Esophagus (tissue), 2 donors: ENCODE measurements around the gene PELI2. TPM values are rescaled to one million over a fixed set of nuclear protein-coding genes. Genes with fewer than 3 reads are reported as not detected.

Experiments
- H3K27ac ChIP-seq, 2 donors: one replicate each; pipeline ENCODE4 v1.5.1; 2013; ENCODE audit warnings: low read depth in 2 of 2, mild to moderate bottlenecking in 2 of 2, inconsistent platforms in 1 of 2, low read length in 1 of 2, moderate library complexity in 1 of 2
- H3K27me3 ChIP-seq, 2 donors: one replicate each; pipeline ENCODE4 v1.6.1; 2013; ENCODE audit warnings: low read length in 2 of 2, control low read depth in 1 of 2, mild to moderate bottlenecking in 1 of 2; ENCODE audit not compliant: insufficient read depth in 2 of 2, control insufficient read depth in 1 of 2
- H3K36me3 ChIP-seq, 2 donors: one replicate each; pipeline ENCODE4 v1.6.1; 2013; ENCODE audit warnings: low read length in 1 of 2; ENCODE audit not compliant: control insufficient read depth in 2 of 2, insufficient read depth in 2 of 2
- H3K4me1 ChIP-seq, 2 donors: one replicate each; pipeline ENCODE4 v1.6.1; 2013; ENCODE audit warnings: low read length in 1 of 2; ENCODE audit not compliant: control insufficient read depth in 2 of 2, insufficient read depth in 2 of 2
- H3K4me3 ChIP-seq, 2 donors: one replicate each; pipeline ENCODE4 v1.5.1; 2013; ENCODE audit warnings: low read length in 2 of 2, mild to moderate bottlenecking in 2 of 2, low read depth in 1 of 2, moderate library complexity in 1 of 2
- H3K9me3 ChIP-seq, 2 donors: one replicate each; pipeline ENCODE4 v1.6.1; 2013; ENCODE audit warnings: mild to moderate bottlenecking in 2 of 2, low read depth in 1 of 2, low read length in 1 of 2, moderate library complexity in 1 of 2; ENCODE audit not compliant: control insufficient read depth in 2 of 2, insufficient read depth in 1 of 2
- WGBS, 2 donors: extraction: QIAGEN DNeasy Blood & Tissue Kit; methylation state at CpG; one replicate each; pipeline ENCODE4 v1.1.7; 2013; 5-methylcytosine and 5-hydroxymethylcytosine counted together
- polyA plus RNA-seq, 2 donors: library from polyadenylated mRNA; stranded (reverse); fragments of 200-250 nt; gene quantifications; one replicate each; pipeline ENCODE4 v1.2.3, GENCODE V29; 2013
- donor health status: healthy with polysubstance abuse.
- donor health status: Bipolar disorder and iron deficiency.

The PELI2 gene
- polyA plus RNA-seq, 2 donors: 0.86 to 1.4 TPM

DNA sequence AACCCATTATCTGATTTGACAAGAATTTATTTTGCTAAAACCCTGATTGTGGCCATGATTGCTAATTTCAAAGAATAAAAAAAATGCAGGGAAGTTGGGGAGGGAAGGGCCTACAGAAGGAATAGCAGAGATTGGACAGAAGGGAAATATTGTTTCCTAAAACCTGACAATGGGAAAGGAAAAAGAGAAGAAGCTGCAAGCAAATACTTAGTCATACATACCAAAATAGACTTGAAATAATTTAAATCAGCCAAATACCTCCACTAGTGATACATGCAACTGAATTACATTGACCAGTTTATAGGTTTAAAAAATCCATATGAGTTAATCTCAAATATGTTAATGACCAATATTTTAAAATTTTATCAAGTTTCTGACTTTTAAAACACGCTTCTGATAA, 75.1 kb downstream of the PELI2 start:
- Histone ChIP-seq H3K36me3 (no peaks in the 10 kb centered on the region), H3K27ac (no peak overlapping the region), H3K27me3 (no peaks in the 10 kb centered on the region), H3K9me3 (no peaks in the 10 kb centered on the region), H3K4me1 (peaks cover 0 to 2% of the 10 kb centered on the region in 2 donors), H3K4me3 (no peak overlapping the region)
- 77 to 92% methylated on average over 1 of the region's 1 CpG for WGBS, 2 donors

DNA sequence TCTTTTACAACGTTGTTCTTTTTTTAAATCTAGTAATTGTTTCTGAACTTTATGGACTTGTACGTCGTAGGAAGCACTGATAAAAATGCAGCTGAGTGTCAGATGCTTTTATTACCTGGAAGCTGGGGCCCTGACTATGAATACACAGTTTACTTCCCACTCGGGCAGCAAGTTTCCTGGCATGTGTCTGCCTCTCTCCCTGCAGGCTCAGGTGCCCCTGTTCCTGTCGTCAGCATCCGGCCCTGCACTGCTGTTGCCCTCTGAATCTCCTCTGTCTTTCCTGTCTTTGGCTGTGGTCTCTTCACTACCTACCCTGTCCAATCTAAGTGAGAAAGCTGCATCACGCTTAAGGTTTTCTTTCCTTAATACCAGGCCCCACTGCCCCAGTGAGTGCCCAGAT, 75.8 kb downstream of the PELI2 start:
- Histone ChIP-seq H3K9me3 (no peaks in the 10 kb centered on the region), H3K27me3 (no peaks in the 10 kb centered on the region), H3K4me3 (no peak overlapping the region), H3K27ac (no peak overlapping the region), H3K36me3 (no peaks in the 10 kb centered on the region), H3K4me1 (peaks cover 0 to 3% of the 10 kb centered on the region in 2 donors)
- 73 to 80% methylated on average over 7 of the region's 7 CpGs for WGBS, 2 donors

- H3K27ac ChIP-seq: no peak overlapping the region
- H3K36me3 ChIP-seq: no peaks in the 10 kb centered on the region
- H3K4me3 ChIP-seq: no peak overlapping the region
- H3K9me3 ChIP-seq: no peaks in the 10 kb centered on the region
- WGBS, 2 donors: 75 to 78% methylated on average over 5 of the region's 5 CpGs
- peaks cover 0 to 3% of the 10 kb centered on the region in 2 donors for H3K4me1 ChIP-seq
- H3K27me3 ChIP-seq: no peaks in the 10 kb centered on the region
These were observed 77.0 kb downstream of the PELI2 start for GRCh38 chr14:56195223-56195622.

GRCh38 chr14:56195704-56196103, 77.5 kb downstream of the PELI2 start:
- H3K9me3 ChIP-seq: no peaks in the 10 kb centered on the region
- 55 to 62% methylated on average over 6 of the region's 6 CpGs for WGBS, 2 donors
- no peak overlapping the region for H3K27ac ChIP-seq
- H3K27me3 ChIP-seq: no peaks in the 10 kb centered on the region
- H3K4me3 ChIP-seq: no peak overlapping the region
- no peaks in the 10 kb centered on the region for H3K36me3 ChIP-seq
- peaks cover 0 to 3% of the 10 kb centered on the region in 2 donors for H3K4me1 ChIP-seq

DNA sequence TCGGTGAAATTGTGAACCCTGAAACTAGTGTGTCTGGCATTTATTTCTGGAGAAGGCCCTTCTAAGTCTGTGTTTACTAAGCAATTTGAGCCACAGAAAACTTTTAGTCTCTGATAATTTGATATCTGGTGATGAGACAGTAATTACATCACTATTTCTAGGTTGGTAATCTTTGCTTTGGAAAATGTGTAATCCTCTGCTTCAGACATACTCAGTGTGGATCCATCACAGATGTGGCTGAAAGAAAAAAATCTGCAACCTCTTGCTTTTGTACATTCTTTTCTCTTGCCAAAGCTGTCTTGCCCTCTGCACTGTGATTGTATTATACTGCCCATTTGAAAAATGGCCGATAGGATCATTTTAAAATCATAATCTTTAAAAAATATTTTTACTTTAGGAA, 78.1 kb downstream of the PELI2 start:
- no peaks in the 10 kb centered on the region for H3K27me3 ChIP-seq
- H3K36me3 ChIP-seq: no peaks in the 10 kb centered on the region
- no peak overlapping the region for H3K4me3 ChIP-seq
- H3K9me3 ChIP-seq: no peaks in the 10 kb centered on the region
- 67 to 73% methylated on average over 2 of the region's 2 CpGs for WGBS, 2 donors
- no peak overlapping the region for H3K27ac ChIP-seq
- H3K4me1 ChIP-seq: peaks cover 0 to 3% of the 10 kb centered on the region in 2 donors

- Histone ChIP-seq H3K36me3 (no peaks in the 10 kb centered on the region), H3K4me1 (peaks cover 0 to 3% of the 10 kb centered on the region in 2 donors), H3K4me3 (no peak overlapping the region), H3K27ac (no peak overlapping the region), H3K9me3 (no peaks in the 10 kb centered on the region), H3K27me3 (no peaks in the 10 kb centered on the region)
- WGBS, 2 donors: 95 to 96% methylated on average over 1 of the region's 1 CpG
These were observed 78.9 kb downstream of the PELI2 start for GRCh38 chr14:56197150-56197549.

- H3K36me3 ChIP-seq: no peaks in the 10 kb centered on the region
- H3K27me3 ChIP-seq: no peaks in the 10 kb centered on the region
- peaks cover 0 to 3% of the 10 kb centered on the region in 2 donors for H3K4me1 ChIP-seq
- WGBS, 2 donors: 92 to 97% methylated on average over 2 of the region's 2 CpGs
- peak overlapping the region in 1 of 2 donors; percentile 14 for H3K27ac ChIP-seq
- H3K9me3 ChIP-seq: no peaks in the 10 kb centered on the region
- H3K4me3 ChIP-seq: no peak overlapping the region
These were observed 80.2 kb downstream of the PELI2 start for GRCh38 chr14:56198438-56198837.

GRCh38 chr14:56199095-56199981, 81.1 kb downstream of the PELI2 start:
- WGBS, 2 donors: 56 to 62% methylated on average over 6 of the region's 6 CpGs
- H3K27me3 ChIP-seq: no peaks in the 10 kb centered on the region

DNA sequence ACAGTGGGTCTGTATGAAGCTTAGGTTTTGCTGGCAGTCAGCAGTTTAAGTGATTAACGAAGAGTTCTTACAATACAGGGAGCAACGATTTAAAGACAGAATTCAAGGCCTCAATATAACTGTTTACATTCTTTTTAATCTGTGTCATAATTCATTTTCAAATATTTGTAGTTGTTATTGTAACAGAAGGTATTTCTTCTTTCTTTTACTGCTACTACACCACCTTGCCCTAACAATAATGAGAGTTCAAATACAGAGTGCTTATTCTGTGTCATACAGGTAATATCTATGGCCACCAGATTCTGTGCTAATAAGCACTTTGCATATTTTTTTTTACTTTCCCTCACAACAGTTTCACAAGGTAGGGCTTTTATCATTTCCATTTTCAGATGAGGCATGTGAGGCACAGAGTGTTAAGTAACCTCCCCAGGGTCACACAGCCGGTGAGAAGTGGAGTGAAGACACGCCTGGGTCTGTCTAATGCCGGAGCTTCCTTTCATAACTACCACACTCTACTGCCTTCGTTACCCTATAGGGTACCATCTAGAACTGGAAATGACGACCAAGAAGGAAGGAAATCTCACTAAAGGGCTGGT, 81.9 kb downstream of the PELI2 start:
- Histone ChIP-seq H3K27me3 (no peaks in the 10 kb centered on the region), H3K4me3 (no peak overlapping the region), H3K27ac (no peak overlapping the region), H3K9me3 (no peaks in the 10 kb centered on the region), H3K4me1 (peaks cover 0 to 3% of the 10 kb centered on the region in 2 donors), H3K36me3 (no peaks in the 10 kb centered on the region)
- 71 to 75% methylated on average over 7 of the region's 7 CpGs for WGBS, 2 donors

More at GRCh38 chr14:56199095-56199981, 81.1 kb downstream of the PELI2 start:
- Histone ChIP-seq H3K36me3 (no peaks in the 10 kb centered on the region), H3K9me3 (no peaks in the 10 kb centered on the region), H3K4me3 (no peak overlapping the region), H3K27ac (no peak overlapping the region), H3K4me1 (peaks cover 0 to 3% of the 10 kb centered on the region in 2 donors)
